ENCODE data around the gene SLC37A1. TPM values are rescaled to one million over a fixed set of nuclear protein-coding genes. Genes with fewer than 3 reads are reported as not detected.
A peak's percentile ranks its signal among the peaks of the same experiment; 100 is the strongest.

The SLC37A1 gene
- total RNA-seq, 6 donors from 2014 or later: 20.8 to 70.2 (median 36.8) TPM

GRCh38 chr21:42481169-42481568 is 32.5 kb upstream of the SLC37A1 start:
- DNase-seq (no peak), ATAC-seq (ENCODE audit: low FRiP score in 2 of 2) (no peak)
- Histone ChIP-seq H3K4me3 (no peak overlapping the region), H3K27me3 (no peaks in the 10 kb centered on the region), H3K36me3 (no peaks in the 10 kb centered on the region), H3K4me1 (no peaks in the 10 kb centered on the region), H3K9me3 (no peaks in the 10 kb centered on the region), H3K27ac (no peak overlapping the region)
- WGBS, 2 donors: 92 to 94% methylated on average over 4 of the region's 4 CpGs
- no peak for TF ChIP-seq POLR2AphosphoS5 (IDR thresholded peaks at IDR 0.05)
- TF ChIP-seq, protein P1, sequence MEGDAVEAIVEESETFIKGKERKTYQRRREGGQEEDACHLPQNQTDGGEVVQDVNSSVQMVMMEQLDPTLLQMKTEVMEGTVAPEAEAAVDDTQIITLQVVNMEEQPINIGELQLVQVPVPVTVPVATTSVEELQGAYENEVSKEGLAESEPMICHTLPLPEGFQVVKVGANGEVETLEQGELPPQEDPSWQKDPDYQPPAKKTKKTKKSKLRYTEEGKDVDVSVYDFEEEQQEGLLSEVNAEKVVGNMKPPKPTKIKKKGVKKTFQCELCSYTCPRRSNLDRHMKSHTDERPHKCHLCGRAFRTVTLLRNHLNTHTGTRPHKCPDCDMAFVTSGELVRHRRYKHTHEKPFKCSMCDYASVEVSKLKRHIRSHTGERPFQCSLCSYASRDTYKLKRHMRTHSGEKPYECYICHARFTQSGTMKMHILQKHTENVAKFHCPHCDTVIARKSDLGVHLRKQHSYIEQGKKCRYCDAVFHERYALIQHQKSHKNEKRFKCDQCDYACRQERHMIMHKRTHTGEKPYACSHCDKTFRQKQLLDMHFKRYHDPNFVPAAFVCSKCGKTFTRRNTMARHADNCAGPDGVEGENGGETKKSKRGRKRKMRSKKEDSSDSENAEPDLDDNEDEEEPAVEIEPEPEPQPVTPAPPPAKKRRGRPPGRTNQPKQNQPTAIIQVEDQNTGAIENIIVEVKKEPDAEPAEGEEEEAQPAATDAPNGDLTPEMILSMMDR (IDR thresholded peaks at IDR 0.05): no peak
- no peak for TF ChIP-seq EP300 (IDR thresholded peaks at IDR 0.05)
- TF ChIP-seq POLR2A (IDR thresholded peaks at IDR 0.05): no peak

GRCh38 chr21:42484966-42485365 is 28.7 kb upstream of the SLC37A1 start:
- no peaks in the 10 kb centered on the region for H3K36me3 ChIP-seq
- TF ChIP-seq, protein P1 (IDR thresholded peaks at IDR 0.05): no peak
- no peak for TF ChIP-seq EP300 (IDR thresholded peaks at IDR 0.05)
- TF ChIP-seq POLR2AphosphoS5 (IDR thresholded peaks at IDR 0.05): no peak
- TF ChIP-seq POLR2A (IDR thresholded peaks at IDR 0.05): no peak
- DNase-seq (no peak), ATAC-seq (ENCODE audit: low FRiP score in 2 of 2) (no peak)
- 69 to 83% methylated on average over 6 to 7 of the region's 7 CpGs for WGBS, 2 donors
- H3K4me3 ChIP-seq: no peak overlapping the region
- no peaks in the 10 kb centered on the region for H3K27me3 ChIP-seq
- H3K9me3 ChIP-seq: no peaks in the 10 kb centered on the region
- H3K4me1 ChIP-seq: no peaks in the 10 kb centered on the region
- no peak overlapping the region for H3K27ac ChIP-seq

- Histone ChIP-seq H3K4me1 (no peaks in the 10 kb centered on the region), H3K36me3 (no peaks in the 10 kb centered on the region), H3K27me3 (no peaks in the 10 kb centered on the region), H3K27ac (no peak overlapping the region), H3K4me3 (no peak overlapping the region), H3K9me3 (no peaks in the 10 kb centered on the region)
- ATAC-seq (ENCODE audit: low FRiP score in 2 of 2) (no peak), DNase-seq (no peak)
- 59 to 61% methylated on average over 6 of the region's 6 CpGs for WGBS, 2 donors
- TF ChIP-seq, protein P1 (IDR thresholded peaks at IDR 0.05): no peak
- TF ChIP-seq POLR2AphosphoS5 (IDR thresholded peaks at IDR 0.05) (no peak), POLR2A (IDR thresholded peaks at IDR 0.05) (no peak)
Measured at GRCh38 chr21:42486072-42486471, 27.6 kb upstream of the SLC37A1 start.

- 53 to 70% methylated on average over 4 to 5 of the region's 5 CpGs for WGBS, 2 donors
- no peak overlapping the region for H3K27ac ChIP-seq
- DNase-seq: no peak
- H3K27me3 ChIP-seq: no peaks in the 10 kb centered on the region
- peak in 1 of 2 donors; percentile 47 for ATAC-seq (ENCODE audit: low FRiP score in 2 of 2)
- H3K9me3 ChIP-seq: no peaks in the 10 kb centered on the region
- no peaks in the 10 kb centered on the region for H3K4me1 ChIP-seq
- TF ChIP-seq EP300 (IDR thresholded peaks at IDR 0.05) (no peak), POLR2A (IDR thresholded peaks at IDR 0.05) (no peak), POLR2AphosphoS5 (IDR thresholded peaks at IDR 0.05) (no peak)
- TF ChIP-seq, protein P1 (IDR thresholded peaks at IDR 0.05): no peak
- H3K36me3 ChIP-seq: no peaks in the 10 kb centered on the region
- no peak overlapping the region for H3K4me3 ChIP-seq
Measured at GRCh38 chr21:42486531-42486930, 27.1 kb upstream of the SLC37A1 start.

GRCh38 chr21:42489006-42489563 is 24.6 kb upstream of the SLC37A1 start:
- TF ChIP-seq POLR2A (IDR thresholded peaks at IDR 0.05): no peak
- TF ChIP-seq EP300 (IDR thresholded peaks at IDR 0.05): no peak
- no peak for TF ChIP-seq POLR2AphosphoS5 (IDR thresholded peaks at IDR 0.05)
- TF ChIP-seq, protein P1 (IDR thresholded peaks at IDR 0.05): no peak
- ATAC-seq (ENCODE audit: low FRiP score in 2 of 2): no peak
- Histone ChIP-seq H3K4me1 (no peaks in the 10 kb centered on the region), H3K27me3 (no peaks in the 10 kb centered on the region), H3K9me3 (no peaks in the 10 kb centered on the region), H3K4me3 (no peak overlapping the region), H3K27ac (no peak overlapping the region), H3K36me3 (no peaks in the 10 kb centered on the region)
- WGBS, 2 donors: 51 to 81% methylated on average over 2 of the region's 2 CpGs
- DNase-seq: no peak
